ENCODE measurements around the gene GNAT1.
"Not testable (repeated sequence)": the region's sequence is repeated elsewhere in the genome, so short reads cannot be mapped to it uniquely, and the experiment has no call there.

Gene GNAT1

GRCh38 chr3:50222169-50222528 lies 30.7 kb downstream of the GNAT1 start:
- DNase-seq (ENCODE audit: low read depth) = no peak

GRCh38 chr3:50224639-50225038 lies 33.2 kb downstream of the GNAT1 start:
- DNase-seq (ENCODE audit: low read depth) = no peak

GRCh38 chr3:50226888-50227389 lies 35.5 kb downstream of the GNAT1 start:
- DNase-seq (ENCODE audit: low read depth) = no peak

DNA sequence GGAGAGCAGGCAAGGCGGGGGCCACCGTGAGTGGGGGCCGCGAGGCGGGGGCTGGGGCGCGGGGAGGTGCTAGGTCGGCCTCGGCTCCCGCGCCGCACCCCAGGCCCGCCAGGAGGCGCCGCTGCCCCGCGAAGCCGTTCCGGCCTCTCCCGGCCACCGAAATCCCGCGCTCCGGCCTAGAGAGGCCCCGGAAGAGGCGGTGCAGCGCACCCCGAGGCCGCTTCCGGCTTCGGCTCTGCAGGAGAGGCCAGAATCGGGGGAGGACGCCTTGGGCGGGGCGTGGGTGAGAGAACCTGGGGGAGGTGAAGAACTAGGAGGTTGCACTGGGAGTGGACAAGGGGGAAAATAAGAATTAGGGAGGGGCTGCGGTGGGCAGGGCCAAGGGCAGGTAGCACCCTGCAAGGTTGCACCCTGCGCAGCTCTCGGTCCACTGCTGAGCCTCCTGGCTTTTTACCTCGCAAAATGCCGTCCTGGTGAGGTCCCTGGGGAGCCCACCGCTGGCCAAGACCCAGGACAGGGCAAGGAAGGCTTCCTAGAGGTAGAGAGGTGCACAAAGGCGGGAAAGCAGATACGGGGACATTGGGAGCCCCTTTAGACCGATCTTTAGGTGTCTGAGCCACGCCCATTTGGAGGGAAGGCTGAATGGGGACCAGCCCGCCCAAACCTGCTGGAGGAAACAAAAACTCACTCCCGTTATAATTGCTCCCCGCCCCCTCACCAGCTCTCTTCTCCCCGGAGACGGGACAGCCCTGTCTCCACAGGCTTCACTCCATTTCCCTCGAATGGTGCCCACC lies 36.2 kb downstream of the GNAT1 start:
- DNase-seq (ENCODE audit: low read depth) = peak; percentile 84

DNA sequence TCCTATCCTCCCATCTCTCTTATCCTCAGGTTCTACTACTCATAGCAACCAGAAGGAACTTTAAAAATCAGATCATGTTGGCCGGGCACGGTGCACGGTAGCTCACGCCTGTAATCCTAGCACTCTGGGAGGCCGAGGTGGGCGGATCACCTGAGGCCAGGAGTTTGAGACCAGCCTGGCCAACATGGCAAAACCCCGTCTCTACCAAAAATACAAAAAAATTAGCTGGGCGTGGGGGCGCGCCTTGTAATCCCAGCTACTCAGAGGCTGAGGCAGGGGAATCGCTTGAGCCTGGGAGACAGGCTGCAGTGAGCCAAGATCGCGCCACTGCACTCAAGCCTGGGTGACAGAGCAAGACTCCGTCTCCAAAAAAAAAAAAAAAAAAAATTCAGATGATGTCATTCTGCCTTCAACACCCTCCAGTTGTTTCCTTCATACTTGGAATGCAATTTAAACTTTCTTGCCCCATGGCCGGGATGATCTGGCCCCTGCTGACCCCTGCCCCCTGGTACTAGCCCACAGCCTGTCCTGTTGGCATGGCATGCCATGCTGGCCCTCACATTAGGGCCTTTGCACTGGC lies 36.9 kb downstream of the GNAT1 start:
- not testable (repeated sequence) for DNase-seq (ENCODE audit: low read depth)

GRCh38 chr3:50229490-50229889 lies 38.1 kb downstream of the GNAT1 start:
- DNase-seq (ENCODE audit: low read depth) = no peak

DNA sequence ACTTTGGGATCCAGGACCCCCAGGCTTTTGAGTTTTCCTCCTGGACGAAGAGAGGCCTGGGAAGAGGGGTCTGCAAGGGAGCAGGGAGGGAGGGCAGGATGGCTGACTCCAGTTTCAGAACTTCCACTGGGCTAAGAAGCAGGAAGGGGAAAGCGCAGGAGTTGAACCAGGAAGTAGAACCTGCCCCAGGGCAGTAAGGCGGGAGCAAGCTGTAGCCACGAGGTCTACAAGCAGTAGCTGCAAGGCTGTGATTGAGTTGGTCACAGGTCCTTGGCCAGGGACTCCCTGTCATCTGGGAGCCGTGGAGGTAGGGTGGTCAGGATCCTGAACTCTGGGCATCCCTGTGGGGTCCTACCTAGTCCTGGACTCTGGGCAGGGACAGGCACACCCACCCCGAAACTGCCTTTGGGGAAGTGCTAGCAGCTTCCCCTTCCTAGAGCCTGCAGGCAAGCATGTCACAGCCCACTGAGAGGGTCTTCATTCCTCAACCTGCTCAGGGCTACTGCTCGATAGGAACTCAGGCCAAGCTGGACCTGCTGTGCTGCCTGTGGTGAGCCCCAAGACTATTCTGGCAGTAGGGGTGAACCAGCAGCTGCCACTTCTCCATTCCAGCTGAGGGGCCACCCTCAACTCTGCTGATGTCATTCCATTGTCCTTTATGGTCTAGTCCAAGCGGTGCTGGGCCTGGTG lies 38.8 kb downstream of the GNAT1 start:
- no peak for DNase-seq (ENCODE audit: low read depth)

GRCh38 chr3:50230794-50231125 lies 39.4 kb downstream of the GNAT1 start:
- no peak for DNase-seq (ENCODE audit: low read depth)

GRCh38 chr3:50231581-50231980 lies 40.2 kb downstream of the GNAT1 start:
- DNase-seq (ENCODE audit: low read depth) = no peak

DNA sequence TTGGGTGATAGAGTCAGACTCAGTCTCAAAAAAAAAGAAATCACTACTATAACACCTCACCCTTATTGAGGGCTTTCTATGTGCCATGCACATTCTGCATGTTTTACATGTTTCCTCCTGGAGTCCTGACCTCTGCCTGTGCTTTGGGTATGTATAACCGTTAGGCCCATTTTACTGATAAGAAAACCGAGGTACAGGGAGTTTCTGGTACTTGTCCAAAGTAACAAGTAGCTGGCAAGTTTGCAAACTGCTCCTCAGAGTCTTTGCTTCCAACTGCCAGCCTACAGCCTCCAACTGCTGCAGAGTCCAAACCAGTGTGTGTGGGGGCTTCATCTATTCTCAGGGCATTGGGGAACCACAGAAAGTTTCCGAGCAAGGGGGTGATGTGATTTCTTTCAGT lies 40.9 kb downstream of the GNAT1 start:
- no peak for DNase-seq (ENCODE audit: low read depth)

GRCh38 chr3:50233176-50233575 lies 41.8 kb downstream of the GNAT1 start:
- DNase-seq (ENCODE audit: low read depth) = no peak

DNA sequence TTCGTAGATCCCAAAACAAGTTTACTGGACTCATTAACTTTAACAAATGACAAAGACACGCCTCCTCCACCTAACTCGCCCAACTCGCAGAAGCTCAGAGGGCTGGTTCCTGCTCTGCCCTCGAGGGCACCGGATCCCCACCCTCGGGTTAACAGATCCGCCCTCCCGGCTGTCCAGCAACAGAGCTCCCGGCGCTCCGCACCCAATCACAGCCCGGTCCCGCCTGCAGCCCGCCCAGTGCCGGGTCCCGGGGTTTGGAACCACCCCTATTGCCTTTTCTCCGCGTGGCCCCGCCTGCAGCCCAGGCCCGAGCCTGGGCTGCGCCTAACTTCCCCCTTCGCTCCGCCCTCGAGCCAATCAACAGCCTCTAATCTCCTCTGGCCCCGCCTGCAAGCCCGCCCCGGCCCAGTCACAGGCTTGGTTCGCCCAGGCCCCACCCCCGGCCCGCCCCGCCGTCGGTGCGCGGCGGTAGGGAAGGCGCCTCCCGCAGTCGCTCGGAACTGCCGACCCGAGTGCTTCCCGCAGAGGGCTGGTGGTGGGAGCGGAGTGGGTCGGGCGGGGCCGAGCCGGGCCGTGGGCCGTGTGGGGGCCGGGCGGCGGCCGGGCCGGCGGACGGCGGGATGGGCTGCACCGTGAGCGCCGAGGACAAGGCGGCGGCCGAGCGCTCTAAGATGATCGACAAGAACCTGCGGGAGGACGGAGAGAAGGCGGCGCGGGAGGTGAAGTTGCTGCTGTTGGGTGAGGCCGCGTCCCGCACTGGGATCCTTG lies 44.5 kb downstream of the GNAT1 start, which contains the start of gene GNAI2:
TSS of gene GNAI2 (plus strand) at position 489 of the 768 bp plus-strand sequence. CDS start at position 621, 132 bp downstream.
- peak; percentile 98 for DNase-seq (ENCODE audit: low read depth)

DNA sequence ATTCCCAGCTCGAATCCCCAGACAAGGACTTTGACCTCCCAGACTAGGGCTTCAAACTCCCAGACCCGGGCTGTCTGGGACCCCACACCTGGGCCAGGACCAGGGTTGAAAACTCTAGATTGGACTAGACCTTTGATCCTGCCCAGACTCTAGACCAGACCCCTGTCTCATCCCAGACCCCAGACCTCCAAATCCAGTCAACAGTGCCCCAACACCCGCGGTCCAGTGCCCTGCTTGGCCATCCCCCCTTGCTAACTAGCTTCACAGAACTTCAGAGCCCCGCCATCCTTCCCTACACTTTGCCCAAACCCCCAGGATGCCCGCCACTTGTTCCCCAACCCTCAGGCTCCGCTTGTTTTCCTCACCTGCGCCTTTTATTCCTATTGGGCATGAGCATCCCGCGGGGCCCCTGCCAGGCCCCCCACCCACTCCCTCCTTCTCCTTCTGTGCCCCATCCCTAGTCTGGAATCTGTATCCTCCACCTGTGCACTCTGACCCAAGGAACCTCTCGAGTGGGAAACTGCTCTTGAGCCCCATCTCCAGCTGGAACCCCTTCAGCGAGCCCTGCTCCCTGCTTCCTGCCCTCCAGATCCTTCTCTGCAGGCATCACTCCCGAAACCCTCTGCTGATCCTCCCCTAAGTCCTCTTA lies 45.2 kb downstream of the GNAT1 start:
- DNase-seq (ENCODE audit: low read depth) = no peak

DNA sequence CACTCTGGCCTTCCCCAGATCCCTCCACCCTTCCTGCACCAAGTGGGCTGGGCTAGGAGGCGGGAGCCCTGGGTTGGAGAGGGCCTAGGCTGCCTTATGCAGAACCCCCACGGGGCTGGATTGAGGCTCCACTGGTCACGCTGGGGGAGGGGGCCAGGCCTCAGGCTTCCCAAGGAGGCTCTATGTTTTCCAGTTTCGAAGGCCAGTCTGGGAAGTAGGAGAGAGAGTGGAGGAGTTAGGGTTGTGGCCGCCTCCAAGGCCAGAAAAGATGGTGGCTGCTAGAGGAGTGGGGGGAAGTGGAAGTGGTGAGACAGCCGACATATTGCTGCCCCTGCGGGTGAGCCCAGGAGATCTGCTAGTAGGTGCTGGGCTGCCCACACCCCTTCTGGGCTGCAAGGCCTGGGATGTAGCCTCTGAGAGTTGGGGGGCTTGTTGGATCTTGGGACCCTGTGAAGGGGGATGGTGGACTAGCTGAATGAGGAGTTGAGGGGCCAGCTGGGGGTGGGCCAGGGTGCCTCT lies 45.8 kb downstream of the GNAT1 start:
- DNase-seq (ENCODE audit: low read depth) = no peak

- peak; percentile 76 for DNase-seq (ENCODE audit: low read depth)
Measured at GRCh38 chr3:50237754-50238548, 46.5 kb downstream of the GNAT1 start.

DNA sequence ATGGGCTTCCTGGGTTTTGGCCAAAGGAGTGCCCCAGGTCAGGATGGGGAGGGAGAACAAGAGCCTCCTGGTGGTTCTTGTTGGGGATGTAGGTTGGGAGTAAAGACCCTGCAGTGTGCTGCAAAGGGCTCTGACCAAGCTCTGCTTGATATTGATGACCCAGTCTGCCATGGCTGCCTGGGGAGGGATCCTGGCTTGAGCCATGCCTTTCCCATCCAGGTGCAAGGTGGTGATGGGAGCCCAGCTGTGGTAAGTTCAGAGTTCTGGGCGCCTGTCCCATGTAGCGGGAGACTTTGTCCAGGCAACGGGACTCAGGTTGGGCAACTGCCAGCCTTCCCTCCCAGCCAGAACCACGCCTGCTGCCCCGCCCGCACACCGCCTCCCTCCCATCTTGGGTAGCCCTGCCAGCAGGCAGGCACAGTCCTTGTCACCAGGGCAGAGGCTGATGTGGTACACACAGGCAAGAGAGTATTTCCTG lies 47.2 kb downstream of the GNAT1 start:
- no peak for DNase-seq (ENCODE audit: low read depth)

DNA sequence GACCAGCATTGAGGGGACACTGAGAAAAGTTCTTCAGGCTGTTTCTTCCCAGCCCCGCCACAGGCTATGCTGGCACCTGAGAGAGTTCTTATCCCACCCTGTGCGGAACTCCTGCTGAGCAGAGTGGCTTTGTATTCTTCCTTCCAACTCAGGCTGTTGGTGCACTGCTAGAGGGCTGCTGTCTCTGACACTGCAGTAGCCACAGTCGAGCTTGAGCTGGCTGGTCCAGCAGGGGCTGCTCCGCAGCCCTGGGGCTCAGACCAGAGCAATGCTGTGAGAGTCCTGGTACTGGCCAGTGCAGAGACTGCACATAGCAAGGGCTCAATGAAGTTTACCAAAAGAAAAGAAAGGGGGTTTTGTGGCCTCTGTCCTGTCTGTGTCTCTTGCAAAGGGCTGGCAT lies 48.2 kb downstream of the GNAT1 start:
- DNase-seq (ENCODE audit: low read depth) = no peak

DNA sequence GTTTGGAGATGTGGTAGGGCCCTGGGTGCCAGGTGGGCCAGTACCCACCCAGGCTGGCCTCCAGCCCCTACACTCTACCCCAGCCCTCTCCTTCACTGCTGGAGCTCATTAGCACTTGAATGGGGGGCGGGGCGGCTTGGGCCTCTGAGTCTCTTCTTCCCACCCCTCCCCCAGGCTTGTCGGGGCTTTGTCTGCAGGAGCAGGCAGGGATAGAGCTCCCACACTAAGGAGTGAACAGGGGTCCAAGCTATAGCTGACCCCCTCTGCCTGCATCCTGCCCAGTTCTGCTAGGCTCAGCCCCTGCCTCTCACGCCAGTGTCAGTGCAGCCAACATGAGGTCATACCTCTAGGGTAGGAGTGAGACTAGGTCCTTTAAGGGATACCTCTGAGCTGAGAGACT lies 49.8 kb downstream of the GNAT1 start:
- no peak for DNase-seq (ENCODE audit: low read depth)

GRCh38 chr3:50241713-50242380 lies 50.4 kb downstream of the GNAT1 start:
- DNase-seq (ENCODE audit: low read depth) = no peak

- DNase-seq (ENCODE audit: low read depth) = no peak
Measured at GRCh38 chr3:50242381-50242770, 51.0 kb downstream of the GNAT1 start.
